Measurements from ENCODE around the gene GDA.

DNA sequence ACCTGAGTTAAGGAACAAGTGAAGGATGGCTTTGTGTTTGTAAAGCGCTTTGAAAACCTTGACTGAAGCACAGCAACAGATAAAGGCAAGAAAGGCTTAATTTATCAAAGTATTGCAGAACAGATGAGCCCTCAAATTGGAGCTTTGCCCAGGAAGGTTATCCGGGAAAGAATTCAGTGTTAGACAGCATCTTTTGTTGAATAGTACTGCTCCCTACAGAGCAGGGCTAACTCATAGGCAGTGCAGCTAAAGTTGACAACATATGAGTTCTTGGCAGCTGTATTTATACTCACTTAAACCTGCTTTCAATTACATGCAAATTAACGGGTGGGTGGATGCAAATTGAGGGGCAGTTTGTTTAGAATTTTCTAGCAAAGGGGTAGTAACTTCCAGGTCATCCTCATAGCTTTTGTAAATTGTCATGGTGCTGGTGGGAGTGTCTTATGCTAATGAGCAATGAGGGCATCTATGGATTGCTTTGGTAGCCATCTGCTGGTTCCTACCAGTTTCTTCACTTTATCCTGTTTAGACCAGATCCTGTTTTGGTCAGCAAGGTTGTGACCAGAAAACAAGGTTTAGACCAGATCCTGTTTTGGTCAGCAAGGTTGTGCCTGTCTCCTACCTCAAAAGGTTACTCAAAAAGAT lies 105.8 kb downstream of the GDA start:
- TF ChIP-seq POLR2A (IDR thresholded peaks at IDR 0.05) (no peak), CTCF (IDR thresholded peaks at IDR 0.05) (no peak)
